ENCODE results near the gene PRKCA.

Gene PRKCA

DNA sequence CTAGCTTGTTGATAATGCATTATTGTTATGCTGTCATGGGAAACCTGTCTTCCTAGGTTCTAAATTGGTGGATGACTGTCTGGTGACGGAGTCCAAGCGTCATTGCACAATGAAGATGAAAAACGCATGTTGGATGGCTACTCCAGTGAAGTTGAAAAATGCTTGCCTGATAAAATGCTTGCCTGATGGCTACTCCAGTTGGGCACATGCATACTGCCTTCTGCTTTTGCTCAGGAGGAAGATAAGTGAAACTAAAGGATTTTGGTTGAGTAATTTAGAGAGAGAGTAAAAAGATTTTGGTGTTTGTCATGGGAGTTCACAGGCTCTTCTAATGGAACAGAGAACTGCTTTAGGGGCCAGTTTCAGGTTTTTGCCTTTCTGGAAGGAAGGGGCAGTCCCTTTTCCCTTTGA is 118.6 kb downstream of the PRKCA start:
- no peak for DNase-seq

DNA sequence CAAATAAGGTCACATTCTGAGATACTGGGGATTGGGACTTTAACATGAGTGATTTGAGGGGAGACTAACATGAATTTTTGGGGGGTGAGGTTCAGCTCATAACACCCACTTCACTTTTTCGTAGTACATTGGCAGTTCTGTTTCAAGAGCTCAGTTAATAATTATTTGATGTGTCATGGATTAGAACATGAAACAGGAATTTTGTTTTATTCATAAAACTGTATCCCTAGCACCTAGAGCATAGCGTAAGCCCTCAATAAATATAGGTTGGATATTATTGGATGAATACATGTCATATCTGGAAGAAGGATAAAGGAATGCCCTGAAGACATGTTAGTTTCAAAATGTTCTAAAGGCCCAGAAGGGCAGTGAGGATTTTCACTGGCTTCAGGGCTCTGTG is 119.8 kb downstream of the PRKCA start:
- no peak for DNase-seq

DNA sequence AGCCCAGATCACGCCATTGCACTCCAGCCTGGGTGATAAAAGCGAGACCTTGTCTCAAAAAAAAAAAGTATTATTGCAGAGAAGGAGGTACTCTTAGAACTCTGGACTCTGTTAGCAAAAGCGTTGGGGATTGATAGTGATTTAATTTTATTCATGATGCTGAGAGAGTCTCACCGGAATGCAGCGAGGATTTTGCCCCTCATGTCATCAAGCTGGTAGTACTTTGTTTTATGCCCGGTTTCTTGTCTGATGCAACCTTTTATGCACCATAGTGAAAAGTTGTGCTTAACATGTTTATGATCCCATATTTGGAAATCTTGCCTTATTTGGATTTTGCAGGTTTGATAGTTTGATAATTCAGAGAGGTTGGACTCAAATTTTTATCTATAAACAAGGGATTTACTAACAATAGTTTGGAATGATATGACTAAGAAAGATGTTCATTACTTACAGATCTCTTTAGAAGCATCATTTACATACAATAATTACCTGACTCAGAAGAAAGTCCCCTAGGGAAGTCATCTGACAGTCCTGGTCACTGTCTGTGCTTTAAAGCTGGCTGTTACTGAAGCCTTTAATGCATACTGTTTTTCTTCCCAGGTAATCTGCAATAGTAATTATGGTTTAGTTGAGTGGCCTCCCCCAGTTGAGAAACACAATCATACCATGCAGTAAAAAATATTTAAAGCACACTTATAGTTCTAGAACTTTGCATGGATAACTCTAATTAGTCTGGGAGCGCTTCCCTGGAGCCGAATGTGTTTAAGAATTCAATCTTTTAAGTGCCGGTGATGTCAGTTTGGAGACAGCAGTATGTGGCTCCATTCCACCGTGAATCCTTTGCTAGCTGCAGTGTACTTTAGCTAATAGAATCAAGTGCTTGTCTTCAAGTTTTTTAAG is 120.9 kb downstream of the PRKCA start:
- no peak for DNase-seq

DNA sequence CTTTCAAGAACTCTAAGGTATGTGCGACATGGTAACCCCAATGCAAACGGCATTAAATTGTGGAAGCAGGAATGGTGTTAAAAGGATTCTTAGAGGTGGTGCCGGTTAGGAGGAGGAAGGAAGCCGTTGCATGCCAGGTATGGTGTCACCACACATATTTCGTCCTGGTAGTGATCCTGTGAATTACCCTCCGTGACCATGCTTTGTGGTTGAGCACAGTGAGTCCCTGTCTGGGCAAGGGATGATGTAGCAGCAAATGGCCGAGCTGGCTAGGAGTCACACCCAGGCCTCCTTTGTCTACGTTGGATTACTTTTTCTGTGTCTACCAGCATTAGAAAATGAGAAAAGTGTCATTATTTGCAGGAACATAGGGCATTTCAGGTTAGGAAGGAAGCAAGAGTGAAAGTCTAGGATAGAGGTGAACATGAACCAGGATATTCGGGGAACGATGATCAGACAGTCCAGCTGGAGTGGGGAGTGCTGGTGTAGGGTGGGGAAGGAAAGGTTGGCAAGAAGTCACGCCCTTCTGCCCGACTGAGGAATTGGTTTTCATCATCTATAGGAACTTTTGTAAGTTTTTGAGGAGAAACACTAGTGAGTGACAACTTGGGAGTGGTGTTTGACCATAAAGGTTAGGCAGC is 123.5 kb downstream of the PRKCA start:
- no peak for DNase-seq

DNA sequence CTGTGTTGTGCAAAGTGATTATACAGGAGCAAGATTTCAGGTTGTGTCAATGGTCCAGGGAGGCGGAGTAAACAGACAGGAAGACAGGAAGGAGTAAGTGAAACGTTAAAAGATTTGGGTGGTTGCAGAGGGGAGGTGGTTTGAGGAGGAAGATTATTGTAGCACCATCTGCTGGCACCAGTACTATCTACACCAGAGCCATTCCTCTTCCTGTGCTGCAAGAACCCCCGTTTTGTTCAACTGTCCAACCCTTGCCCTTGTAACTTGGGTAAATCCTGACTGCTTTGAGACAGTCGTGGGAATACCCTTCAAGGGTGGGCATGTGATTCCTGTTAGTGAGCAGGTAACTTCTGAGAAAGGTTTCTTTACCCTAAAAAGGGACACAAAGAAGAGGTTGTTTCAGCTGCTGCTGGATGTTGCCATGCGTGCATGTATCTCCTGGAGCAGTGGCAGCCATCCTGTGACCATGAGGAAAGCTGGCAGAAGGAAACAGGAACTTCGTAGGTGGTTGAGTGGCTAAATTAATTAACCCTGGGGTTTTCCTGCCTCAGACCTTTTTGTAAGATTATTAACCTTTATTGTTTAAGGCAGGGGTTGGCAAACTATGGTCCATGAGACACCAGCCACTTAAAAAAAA is 124.1 kb downstream of the PRKCA start:
- no peak for DNase-seq

DNA sequence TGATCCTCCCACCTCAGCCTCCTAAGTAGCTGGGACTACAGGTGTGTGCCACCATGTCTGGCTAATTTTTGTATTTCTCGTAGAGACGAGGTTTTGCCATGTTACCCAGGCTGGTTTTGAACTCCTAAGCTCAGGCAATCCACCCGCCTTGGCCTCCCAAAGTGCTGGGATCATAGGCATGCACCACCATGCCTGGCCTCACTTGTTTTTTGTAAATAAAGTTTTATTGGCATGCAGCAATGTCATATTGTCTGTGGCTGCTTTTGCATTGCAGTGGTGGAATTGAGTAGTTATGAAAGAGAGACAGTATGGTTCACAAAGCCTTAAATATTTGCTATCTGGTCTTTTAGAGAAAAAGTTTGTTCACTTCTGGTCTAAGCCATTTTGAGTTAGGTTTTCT is 124.7 kb downstream of the PRKCA start:
- no peak for DNase-seq

DNA sequence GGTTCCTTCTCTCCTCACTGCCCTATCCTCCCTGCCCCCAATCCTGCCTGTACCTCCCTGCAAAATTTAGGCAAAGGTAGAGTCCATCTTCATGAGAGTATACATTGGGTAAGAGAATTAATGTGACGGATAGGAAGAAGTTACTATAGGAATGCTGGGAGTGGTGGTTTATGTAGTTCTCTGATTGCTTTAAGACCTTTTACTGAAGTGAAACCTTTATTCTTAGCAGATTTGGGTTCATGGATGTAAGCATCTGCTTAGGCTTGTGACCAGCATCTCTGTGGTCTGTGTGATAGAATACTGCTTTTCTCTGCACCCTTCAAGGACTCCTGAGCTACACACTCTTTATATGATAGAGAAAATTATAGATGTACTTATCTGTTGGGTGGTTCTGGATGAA is 127.3 kb downstream of the PRKCA start:
- no peak for DNase-seq

DNA sequence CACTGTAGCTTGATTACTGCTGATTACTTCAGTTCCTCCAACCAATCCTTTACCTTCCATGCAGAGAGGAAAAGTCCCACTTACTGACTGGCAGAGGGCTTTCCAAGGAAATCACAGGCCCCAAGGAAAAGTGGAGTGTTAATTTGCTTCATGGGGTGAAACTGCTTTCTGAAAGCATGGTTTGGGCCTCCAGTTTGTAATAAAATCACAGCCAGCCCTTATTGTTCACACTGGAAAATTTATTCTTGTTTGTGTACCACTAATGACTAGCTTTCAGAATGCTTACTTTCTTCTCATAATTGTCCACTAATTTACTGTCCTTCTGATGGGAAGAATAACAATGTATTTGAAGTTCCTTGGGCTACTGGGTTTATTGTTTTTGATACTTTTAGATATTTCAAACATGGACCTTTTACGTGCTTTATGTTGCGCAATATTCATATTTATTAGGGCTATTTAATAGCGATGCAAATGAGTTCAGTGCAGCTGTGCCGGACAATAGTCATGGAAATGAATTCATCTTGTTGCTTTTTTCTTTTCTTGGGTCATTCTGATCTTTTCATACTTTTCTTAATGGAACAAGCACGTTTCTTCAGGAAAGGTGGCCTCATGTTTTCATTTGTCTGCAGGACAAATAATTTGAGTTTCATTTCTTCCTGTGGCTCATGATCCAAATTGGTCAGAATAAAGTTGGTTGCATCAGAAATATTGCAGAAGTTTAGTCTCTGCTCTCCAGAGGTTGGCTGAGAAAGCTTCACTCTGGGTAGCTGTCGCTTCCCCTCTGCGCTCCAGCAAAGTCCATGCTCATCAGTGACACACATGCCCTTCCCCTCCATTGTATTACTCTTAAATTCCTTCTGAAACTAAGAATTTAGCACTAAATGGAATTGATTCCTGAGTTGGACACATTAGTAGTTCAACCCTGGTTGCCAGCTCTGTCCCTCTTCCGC is 128.7 kb downstream of the PRKCA start:
- no peak for DNase-seq

DNA sequence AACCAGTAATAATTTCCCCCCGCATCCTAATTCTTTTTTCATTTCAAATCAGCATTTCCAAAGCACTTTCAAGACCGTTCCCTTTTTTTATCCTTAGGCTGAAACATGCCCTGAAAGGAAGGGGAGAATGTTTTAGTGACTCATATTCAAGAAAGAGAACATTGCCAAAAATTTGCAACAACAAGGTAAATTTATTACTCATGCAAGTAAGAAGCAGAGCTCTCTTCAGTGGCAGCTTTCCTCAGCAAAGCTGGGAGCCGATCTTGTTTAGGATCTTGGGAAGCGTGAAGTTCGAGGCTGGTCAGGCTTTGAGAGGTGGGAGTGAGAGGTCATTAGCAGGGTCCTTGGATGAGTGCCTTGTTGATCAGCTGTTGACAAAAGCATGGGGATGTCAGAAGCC is 129.5 kb downstream of the PRKCA start:
- DNase-seq = no peak

DNA sequence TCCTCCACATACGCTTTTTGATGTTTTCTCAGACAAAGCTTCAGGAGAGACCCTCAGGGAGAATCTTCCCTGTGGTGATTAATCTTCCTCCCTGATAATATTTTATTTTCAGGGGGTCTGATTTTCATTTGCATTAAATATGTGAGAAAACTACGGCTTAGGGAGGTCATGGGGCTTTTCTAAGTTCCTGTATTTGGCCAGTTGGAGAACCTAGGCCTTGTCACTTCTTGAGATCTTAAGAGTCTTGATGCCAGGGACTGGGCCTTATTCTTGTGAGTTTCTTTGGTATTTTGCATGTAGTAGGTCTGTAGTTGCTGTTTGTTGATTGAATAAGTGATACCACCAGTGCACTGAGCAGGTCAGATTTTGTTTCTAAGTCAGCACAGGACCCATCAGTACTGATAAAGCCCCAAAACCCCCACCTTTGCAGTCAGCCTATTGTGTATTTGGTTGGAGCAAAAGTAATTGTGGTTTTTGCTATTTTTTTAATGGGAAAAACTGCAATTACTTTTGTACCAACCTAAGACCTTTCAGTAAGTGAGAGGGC is 130.1 kb downstream of the PRKCA start:
- DNase-seq = no peak

DNA sequence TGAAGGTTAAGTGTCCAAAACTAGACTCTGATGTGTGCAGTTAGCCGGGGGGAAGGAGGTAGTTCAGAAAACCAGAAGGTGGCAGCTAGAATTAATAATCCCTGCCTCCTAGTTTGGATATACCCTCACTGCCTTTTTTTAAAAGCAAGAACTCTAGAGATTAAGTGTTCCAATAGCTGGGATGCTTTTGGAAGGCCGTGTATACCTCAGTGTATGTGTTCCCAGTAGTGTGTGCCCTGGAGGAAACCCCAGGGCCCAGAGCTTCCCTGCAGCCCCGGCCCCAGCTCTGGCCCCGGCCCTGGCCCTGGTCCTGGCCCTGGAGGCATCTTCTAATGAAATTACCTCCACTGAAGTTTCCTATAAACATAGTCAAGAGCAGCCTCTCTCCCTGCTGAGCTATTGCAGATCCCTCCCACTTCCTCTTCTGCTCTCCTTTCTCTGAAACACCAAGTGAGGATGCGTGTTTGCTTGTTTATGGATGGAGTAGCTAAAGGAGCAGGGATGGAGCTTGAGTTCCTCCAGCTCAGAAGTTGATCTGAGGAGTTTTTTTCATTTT is 130.7 kb downstream of the PRKCA start:
- DNase-seq = no peak

DNA sequence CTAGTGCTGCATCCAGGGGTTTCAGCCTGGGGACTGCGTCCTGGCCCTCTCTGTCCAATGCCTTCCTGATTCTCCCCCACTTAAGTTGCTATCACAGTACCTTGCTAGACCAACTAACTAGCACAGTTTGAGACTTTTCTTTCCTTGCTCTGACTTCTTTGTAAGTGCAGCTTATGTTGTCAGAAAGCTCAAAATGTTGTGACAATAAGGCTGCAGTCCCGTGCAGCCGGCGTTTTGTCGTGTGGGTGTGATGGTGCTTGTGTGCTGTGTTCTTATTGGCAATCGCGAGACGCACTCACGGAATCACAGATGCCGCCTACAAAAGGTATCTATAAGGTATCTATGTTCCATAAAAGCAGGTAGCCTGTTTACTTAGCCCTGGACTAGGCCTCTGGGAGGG is 132.8 kb downstream of the PRKCA start:
- DNase-seq = no peak

DNA sequence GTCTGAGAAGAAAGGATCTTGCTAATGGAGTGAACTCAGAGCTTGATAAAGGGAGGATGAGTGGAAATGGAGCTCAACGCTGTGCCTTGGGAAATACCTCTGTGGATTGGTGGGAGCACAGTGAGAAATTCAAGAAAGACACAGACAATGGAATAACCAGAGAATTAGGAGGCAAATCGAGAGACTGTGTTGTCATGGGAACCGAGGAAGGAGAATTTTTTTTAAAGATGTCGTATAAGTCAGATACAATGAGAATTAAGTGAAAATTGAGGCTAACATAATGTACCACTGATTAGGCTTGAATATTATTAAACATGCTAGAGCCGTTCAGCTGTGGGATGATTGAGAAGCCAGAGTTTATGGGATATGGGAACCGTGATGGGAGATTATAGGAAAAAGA is 134.2 kb downstream of the PRKCA start:
- DNase-seq = no peak

DNA sequence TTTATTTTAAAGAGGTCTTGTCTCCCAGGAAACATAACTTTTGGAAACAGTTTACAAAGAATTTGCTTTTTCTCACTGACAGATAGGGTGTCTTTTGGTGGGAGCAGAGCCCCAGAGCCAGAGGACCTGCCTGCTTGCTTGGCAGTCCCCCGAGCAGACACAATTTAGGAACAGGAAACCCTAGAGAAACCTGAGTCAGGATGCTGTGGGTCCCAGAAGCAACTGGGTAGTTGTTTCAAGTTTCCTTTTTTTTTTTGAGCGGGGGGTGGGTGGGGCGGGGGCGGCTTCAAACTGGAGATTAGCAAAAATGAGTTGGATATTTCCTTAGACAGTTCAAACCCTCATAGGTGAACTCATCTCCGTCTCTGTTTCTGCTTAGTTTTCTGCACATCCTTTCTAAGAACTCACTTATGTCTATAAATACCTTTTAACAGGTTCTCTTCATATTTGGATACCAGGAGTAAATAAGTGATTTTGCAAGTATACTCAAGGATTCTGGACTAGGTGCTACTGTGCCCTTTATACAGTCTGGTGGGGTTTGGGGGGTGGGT is 135.1 kb downstream of the PRKCA start:
- DNase-seq = no peak

DNA sequence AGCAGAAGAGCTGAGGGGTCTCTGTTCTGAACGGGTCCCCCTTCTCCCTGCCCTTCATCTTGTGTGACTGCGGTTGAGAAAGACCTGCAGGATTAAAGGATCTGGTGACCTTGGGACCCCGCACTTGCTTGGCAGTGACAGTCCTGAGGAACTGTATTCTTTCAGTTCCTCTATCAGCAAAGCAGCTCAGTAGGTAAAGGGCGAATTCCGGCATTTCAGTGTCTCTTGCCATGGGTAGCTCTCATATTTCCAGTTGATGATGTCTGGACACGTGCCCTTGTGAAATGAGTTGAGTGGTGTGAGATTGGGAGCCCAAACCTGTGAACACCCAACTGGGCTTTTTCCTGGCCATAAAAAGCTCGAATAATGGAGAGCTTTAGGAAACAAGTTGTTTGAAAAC is 135.7 kb downstream of the PRKCA start:
- DNase-seq = no peak

DNA sequence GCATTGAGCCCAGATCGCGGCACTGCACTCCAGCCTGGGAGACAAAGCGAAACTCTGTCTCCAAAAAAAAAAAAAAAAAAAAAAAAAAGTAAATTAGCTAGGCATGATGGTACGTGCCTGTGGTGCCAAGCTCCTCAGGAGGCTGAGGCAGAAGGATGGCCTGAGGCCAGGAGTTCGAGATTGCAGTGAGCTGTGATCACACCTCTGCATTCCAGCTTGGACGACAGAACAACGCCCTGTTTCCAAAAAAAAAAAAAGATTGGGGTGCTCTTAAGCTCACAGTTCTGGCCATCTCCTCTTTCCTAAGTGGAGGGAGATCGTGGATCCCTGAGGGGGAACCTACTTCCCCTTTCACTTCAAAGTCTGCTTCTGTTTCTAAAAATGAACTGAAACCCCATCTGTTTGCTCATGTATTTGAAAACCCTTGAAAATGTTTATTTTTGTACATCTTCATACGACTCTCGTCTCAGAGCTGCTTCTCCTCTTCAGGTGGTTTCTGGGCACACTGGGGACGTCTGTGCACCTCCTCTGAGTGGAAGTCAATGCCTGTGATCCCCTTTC is 138.8 kb downstream of the PRKCA start:
- no peak for DNase-seq

DNA sequence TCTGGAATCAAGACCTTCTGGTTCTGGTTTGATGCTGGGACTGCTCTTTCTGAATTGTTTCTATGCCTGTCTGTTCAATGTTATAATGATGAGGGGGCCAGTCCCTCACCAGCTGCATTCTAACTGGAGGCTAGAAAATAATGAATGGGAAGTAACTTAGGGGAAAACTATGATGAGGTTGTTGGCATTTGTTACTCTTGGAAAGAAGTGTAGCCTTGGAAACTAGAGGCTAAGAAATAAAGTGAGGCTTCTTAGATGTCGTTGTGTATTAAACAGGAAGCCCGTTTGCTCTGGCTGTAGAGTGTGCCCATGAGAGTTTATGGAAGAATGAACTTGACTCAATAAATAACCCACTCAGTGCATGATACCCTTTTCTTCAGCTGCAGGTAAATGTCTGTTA is 140.8 kb downstream of the PRKCA start:
- DNase-seq = no peak

DNA sequence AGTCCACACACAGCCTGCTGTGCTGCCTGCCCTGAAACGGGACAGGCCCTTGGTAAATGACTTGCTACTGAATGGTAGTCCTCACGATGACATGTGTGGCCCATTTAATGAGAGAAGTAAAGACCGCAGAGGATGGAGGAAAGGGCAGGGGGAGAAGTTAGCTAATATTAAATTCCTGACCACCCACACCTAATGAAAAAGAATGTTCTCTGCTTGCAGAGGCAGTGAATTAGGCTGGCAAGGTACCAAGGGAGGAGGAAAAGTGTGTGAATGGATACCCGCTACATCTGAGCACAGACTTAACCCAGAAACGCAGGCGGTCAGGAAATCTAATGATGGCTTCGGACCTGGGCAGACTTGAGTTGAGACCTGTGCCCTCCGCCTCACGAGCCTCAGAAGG is 141.2 kb downstream of the PRKCA start:
- DNase-seq = no peak

DNA sequence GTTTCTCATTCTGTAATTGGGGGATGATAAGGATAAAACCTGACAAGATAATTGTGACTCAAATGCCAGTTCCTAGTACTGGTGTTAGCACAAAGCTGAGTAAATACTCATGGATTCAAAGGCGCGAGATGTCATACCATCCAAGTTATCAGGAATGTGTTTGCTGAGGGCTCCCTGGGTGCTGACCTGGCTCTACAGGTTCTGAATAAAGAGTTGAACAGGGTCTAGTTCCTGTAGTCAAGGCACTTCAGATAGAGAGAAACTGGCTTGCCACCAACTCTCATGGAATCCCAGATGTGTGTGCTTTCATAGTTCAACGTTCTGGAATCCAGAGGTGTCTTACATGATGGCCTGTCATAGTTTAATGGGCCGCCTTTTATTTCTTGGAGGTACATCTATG is 141.6 kb downstream of the PRKCA start:
- no peak for DNase-seq

DNA sequence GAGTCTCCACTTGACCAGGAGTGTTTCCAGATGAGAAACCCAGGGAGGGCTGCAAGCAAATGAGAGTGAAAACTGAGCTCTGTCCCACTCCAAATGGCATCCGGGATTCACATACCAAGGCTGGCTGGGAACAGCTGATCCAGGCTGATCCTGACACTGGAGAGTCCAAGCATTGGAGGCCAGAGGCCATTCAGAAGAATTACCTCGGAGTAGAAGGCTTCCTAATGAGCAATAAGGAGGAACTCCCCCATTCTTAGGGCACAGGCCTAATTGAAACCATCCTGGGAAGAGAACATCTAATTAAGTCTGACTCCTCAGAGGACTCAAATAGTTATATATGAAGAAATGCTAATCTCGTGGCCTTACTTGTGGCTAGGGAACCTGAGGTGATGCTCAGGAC is 142.8 kb downstream of the PRKCA start:
- DNase-seq = no peak

DNA sequence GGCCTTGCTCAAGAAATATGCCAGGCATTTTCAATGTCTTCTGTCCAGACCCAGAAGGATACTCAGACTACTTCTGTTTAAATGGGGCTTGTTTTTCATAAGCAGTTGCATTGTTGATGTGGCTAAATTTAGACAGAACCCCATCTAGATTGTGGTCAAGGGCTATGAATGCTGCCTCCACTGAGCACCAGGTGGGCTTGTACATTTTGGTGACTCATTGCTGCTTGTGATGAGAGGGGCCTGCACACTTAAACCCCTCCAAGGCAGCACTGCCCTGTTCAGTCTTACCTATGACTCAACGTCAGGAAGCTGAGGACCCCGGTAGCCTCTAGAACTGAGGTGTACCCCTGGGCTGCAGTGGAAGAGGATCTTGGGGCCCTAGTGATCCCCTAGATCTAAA is 144.0 kb downstream of the PRKCA start:
- no peak for DNase-seq

DNA sequence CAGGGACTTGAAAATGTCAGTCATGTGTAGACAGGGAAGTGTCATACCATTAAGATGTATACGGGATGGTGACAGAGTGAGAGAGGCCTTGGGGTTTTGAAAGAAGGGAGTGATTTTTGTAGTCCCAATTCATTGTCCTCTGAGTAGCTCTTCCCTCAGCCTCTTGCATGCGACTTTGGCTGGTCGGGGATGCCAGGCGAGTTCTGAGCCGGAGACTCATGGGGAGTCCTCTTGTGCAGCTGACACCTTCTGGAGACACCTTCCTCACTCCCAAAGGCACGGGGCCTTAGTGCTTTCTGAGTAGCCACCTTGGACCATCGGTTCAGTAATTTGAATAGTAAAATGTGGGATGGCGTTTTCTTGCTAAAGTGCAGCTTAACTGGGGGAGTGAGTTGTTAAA is 144.7 kb downstream of the PRKCA start:
- DNase-seq = no peak
